ENCODE data around the gene RNF14. TPM values are rescaled to one million over a fixed set of nuclear protein-coding genes. Genes with fewer than 3 reads are reported as not detected.
"Not testable (repeated sequence)": the region's sequence is repeated elsewhere in the genome, so short reads cannot be mapped to it uniquely, and the experiment has no call there.

Gene RNF14
- 10 to 100 TPM; 24.2 to 67.4 (median 43.2) TPM for total RNA-seq
- polyA plus RNA-seq = 10 to 100 TPM; 14.4 to 26.1 (median 25.5) TPM
- long read RNA-seq, donor 1, full-length matches to known transcripts = 1 of 1 reads
- long read RNA-seq, donor 1, partial matches to known transcripts = 0 of 1 reads
- long read RNA-seq, donor 1, other reads (novel, unspliced or antisense) = 0 of 1 reads
- long read RNA-seq, donor 2, full-length matches to known transcripts = 5 of 5 reads
- long read RNA-seq, donor 2, partial matches to known transcripts = 0 of 5 reads
- long read RNA-seq, donor 2, other reads (novel, unspliced or antisense) = 0 of 5 reads
- long read RNA-seq, donor 3 = 0 reads
- long read RNA-seq, donor 4 = 0 reads
- long read RNA-seq, donor 5, full-length matches to known transcripts = 1 of 1 reads
- long read RNA-seq, donor 5, partial matches to known transcripts = 0 of 1 reads
- long read RNA-seq, donor 5, other reads (novel, unspliced or antisense) = 0 of 1 reads
- long read RNA-seq, donor 6, full-length matches to known transcripts = 7 of 26 reads
- long read RNA-seq, donor 6, partial matches to known transcripts = 19 of 26 reads
- long read RNA-seq, donor 6, other reads (novel, unspliced or antisense) = 0 of 26 reads
- long read RNA-seq, donor 7, full-length matches to known transcripts = 5 of 5 reads
- long read RNA-seq, donor 7, partial matches to known transcripts = 0 of 5 reads
- long read RNA-seq, donor 7, other reads (novel, unspliced or antisense) = 0 of 5 reads
- long read RNA-seq, donor 8, full-length matches to known transcripts = 4 of 10 reads
- long read RNA-seq, donor 8, partial matches to known transcripts = 6 of 10 reads
- long read RNA-seq, donor 8, other reads (novel, unspliced or antisense) = 0 of 10 reads
- long read RNA-seq, donor 9, full-length matches to known transcripts = 2 of 2 reads
- long read RNA-seq, donor 9, partial matches to known transcripts = 0 of 2 reads
- long read RNA-seq, donor 9, other reads (novel, unspliced or antisense) = 0 of 2 reads
- long read RNA-seq, donor 10, full-length matches to known transcripts = 2 of 2 reads
- long read RNA-seq, donor 10, partial matches to known transcripts = 0 of 2 reads
- long read RNA-seq, donor 10, other reads (novel, unspliced or antisense) = 0 of 2 reads

- no peaks in the 10 kb centered on the region for H3K9me3 ChIP-seq
- peaks cover 0 to 26% (median 25%) of the 10 kb centered on the region in 4 donors for H3K36me3 ChIP-seq
- 0 to 1% (median 0%) methylated on average over 38 to 63 of the region's 63 CpGs for WGBS, 5 donors
- DNase-seq = peak; percentile 95 to 98
- peak; percentile 94 to 98 (median 96) for TF ChIP-seq POLR2AphosphoS5 (IDR thresholded peaks at IDR 0.05)
- TF ChIP-seq EP300 (IDR thresholded peaks at IDR 0.05) = no peak
- peak in 6 of 7 experiments; percentile 79 to 98 (median 95) for TF ChIP-seq CTCF (IDR thresholded peaks at IDR 0.05)
- TF ChIP-seq POLR2A (IDR thresholded peaks at IDR 0.05) = peak in 2 of 4 donors; percentile 78 to 84
- intact Hi-C loops (cut with DNase I; ENCODE audit: low total_unique reads) = no loop called here
- peak within 1 kb of the TSS; percentile 57 to 77 (median 68) for H3K4me3 ChIP-seq
- no peaks in the 10 kb centered on the region for H3K27me3 ChIP-seq
- peak within 1 kb of the TSS; percentile 95 to 97 (median 96) for H3K27ac ChIP-seq
- peaks cover 18 to 46% (median 28%) of the 10 kb centered on the region in 4 donors for H3K4me1 ChIP-seq
These were observed at the start of gene RNF14 for GRCh38 chr5:141968914-141969608. Gene RNF14 (plus strand): TSS chr5:141969105. CDS start chr5:141973589, 4,484 bp downstream.

- 77 to 87% (median 83%) methylated on average over 7 to 8 of the region's 8 CpGs for WGBS, 5 donors
- Histone ChIP-seq H3K27me3 (peaks cover 0 to 4% (median 0%) of the 10 kb centered on the region in 3 donors), H3K9me3 (no peaks in the 10 kb centered on the region), H3K4me3 (no peak overlapping the region), H3K4me1 (peaks cover 6 to 18% (median 15%) of the 10 kb centered on the region in 4 donors), H3K36me3 (no peaks in the 10 kb centered on the region), H3K27ac (no peak overlapping the region)
- TF ChIP-seq POLR2A (IDR thresholded peaks at IDR 0.05) (no peak), POLR2AphosphoS5 (IDR thresholded peaks at IDR 0.05) (no peak), EP300 (IDR thresholded peaks at IDR 0.05) (no peak), CTCF (IDR thresholded peaks at IDR 0.05) (no peak)
- intact Hi-C loops (cut with DNase I; ENCODE audit: low total_unique reads) = no loop called here
- no peak for DNase-seq
These were observed 49.4 kb upstream of the RNF14 start for GRCh38 chr5:141919218-141920119.

- H3K27ac ChIP-seq = no peak overlapping the region
- H3K27me3 ChIP-seq = no peaks in the 10 kb centered on the region
- H3K9me3 ChIP-seq = no peaks in the 10 kb centered on the region
- H3K4me1 ChIP-seq = peaks cover 7 to 27% (median 21%) of the 10 kb centered on the region in 4 donors
- DNase-seq = no peak
- intact Hi-C loops (cut with DNase I; ENCODE audit: low total_unique reads) = no loop called here
- TF ChIP-seq POLR2AphosphoS5 (IDR thresholded peaks at IDR 0.05) = no peak
- TF ChIP-seq EP300 (IDR thresholded peaks at IDR 0.05) = no peak
- TF ChIP-seq POLR2A (IDR thresholded peaks at IDR 0.05) = no peak
- no peak for TF ChIP-seq CTCF (IDR thresholded peaks at IDR 0.05)
- H3K4me3 ChIP-seq = no peak overlapping the region
- H3K36me3 ChIP-seq = peaks cover 0 to 12% (median 11%) of the 10 kb centered on the region in 4 donors
- WGBS, 5 donors = 74 to 100% (median 81%) methylated on average over 1 to 2 of the region's 2 CpGs
These were observed 48.1 kb upstream of the RNF14 start for GRCh38 chr5:141920771-141921170.

- intact Hi-C loops (cut with DNase I; ENCODE audit: low total_unique reads); H3K9me3 ChIP-seq; DNase-seq; H3K27me3 ChIP-seq: not testable (repeated sequence)
- Histone ChIP-seq H3K27ac (peak overlapping the region; percentile 93 to 99 (median 95)), H3K4me3 (peak overlapping the region; percentile 48 to 65 (median 59)), H3K36me3 (peaks cover 17 to 33% (median 32%) of the 10 kb centered on the region in 4 donors), H3K4me1 (peaks cover 7 to 42% (median 24%) of the 10 kb centered on the region in 4 donors)
- 46 to 57% (median 48%) methylated on average over 26 to 28 of the region's 28 CpGs for WGBS, 5 donors
These were observed 46.0 kb upstream of the RNF14 start for GRCh38 chr5:141922827-141923447.
